Measurements from ENCODE around the gene STK10.

The STK10 gene

DNA sequence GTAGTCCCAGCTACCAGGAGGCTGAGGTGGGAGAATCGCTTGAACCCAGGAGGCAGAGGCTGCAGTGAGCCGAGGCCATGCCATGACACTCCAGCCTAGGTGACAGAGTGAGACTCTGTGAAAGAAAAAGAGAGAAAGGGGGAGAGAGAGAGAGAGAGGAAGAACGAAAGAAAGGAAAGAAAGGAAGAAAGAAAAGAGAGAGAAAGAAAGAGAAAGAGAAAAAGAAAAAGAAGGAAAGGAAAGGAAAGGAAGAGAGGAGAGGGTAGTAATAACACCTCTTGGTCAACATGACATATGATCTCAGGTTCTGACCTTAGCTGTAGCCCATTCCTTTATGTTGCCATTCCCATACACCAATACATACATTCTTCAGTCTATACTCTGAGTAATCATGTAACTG is 195.7 kb downstream of the STK10 start:
- H3K4me3 ChIP-seq (ENCODE audit: low read depth, low read length): no peak overlapping the region
